HG03097 (cell line): Measurements from ENCODE around the gene WTAP.
"Not testable (repeated sequence)": the region's sequence is repeated elsewhere in the genome, so short reads cannot be mapped to it uniquely, and the experiment has no call there.

Experiments used
- ATAC-seq: cut with Tn5 transposase; IDR thresholded peaks from one replicate; pipeline ENCODE4 v1.9.1; 2021; ENCODE audit not compliant: unreplicated experiment, low FRiP score

The WTAP gene

GRCh38 chr6:159726918-159727716 lies at the start of gene WTAP:
WTAP (plus strand) TSS chr6:159727506; CDS start chr6:159736266, 8,760 bp downstream.
- peak; percentile 79 for ATAC-seq

DNA sequence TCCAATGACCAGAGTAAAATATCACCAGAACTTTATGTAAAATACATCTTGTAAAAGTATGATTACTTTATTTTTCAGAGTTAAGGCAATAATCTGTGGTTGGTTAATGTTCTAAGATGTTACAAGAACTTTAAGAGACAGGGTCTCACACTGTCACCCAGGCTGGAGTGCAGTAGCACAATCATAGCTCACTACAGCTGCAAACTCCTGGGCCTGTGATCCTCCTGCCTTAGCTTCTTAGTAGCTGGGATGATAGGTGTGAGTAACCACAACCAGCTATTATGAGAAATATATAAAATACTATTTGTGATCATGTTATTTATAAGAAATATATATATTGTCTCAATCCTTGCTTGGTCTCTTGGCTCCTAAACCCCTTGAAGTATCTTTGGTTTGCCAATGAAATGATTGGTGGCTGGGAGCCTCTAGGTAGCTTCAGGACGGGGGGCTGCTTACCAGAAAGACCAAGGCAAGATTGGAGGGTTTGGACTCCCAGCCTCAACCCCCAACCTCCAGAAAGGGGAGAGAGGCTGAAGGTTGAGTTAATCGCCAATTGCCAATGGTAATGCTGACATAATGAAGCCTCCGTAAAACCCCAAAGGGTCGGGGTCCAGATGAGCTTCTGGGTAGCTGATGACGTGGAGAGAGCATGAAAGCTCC lies 49.7 kb upstream of the WTAP start:
- ATAC-seq: no peak

GRCh38 chr6:159678574-159678973 lies 48.7 kb upstream of the WTAP start:
- no peak for ATAC-seq

DNA sequence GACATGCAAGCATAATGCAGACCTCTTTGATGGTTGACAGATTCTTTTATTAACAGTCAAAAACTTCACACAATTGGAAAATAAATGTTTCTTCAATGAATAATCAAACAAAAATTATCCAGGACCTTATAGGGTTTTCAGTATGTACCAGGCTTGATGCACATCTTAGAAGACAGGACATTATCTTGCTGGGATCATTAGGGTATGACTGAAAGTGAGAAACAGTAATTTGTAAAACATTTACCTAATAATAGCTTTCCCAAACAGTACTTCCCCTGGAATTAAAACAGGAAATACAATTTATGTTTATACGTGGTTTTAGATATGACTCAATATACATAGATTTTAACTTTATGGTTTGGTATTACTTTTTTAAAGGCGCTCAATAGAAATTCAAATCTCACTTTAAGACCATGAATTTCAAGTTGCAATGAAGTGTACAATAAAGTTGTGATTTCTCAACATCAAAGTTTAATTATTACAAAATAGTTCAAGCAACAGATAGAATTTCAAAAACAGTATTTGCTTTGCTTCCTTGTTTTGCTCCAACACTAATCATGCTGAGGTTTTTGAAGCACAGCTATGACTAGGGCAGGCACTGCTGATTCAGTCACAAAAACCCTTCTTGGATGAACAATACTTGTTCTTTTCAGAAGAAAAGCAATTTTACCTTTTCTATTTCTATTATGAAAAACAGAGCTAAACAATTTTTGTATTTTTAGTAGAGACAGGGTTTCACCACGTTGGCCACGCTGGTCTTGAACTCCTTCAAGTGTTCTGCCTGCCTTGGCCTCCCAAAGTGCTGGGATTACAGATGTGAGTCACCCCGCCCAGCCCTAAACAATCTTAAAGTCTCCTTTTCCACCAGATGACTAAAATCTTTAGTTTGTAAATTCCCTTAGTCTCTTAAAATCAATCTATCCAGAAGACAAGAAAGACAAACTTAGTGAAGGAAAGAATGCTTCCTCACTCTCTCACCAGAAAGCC lies 47.9 kb upstream of the WTAP start:
- ATAC-seq: peak; percentile 62

- no peak for ATAC-seq
Measured at GRCh38 chr6:159680104-159680503, 47.2 kb upstream of the WTAP start.

DNA sequence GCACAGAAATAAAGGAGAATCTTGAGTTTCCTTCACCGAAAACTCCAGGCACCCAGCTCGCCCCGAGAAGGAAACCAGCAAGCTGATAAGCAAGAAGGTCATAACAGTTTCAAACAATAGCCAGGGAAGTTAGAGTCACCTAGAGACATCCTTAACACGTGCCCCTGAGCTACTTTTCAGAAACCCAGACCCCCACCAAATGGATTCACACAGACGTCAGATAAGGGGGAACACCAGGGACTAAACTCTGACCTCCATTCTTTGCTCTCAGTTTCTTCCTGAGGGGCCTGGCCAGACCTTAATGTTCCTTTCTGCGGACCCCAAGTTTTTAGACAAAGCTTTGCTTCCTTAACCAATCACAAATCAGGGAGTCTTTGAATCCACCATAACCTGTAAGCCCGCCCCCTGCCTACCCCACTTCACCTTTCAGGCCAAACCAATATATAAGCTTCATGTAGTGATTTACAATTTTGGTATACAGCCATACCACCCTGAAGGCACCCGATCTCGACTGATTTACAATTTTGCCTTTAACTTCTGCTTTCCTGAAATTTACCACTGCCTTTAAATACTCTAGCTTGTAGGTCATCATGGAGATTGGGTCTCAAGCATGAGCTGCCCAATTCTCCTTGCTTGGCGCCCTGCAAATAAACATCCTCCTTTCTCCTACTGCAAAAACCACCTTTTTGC lies 46.0 kb upstream of the WTAP start:
- ATAC-seq: no peak

DNA sequence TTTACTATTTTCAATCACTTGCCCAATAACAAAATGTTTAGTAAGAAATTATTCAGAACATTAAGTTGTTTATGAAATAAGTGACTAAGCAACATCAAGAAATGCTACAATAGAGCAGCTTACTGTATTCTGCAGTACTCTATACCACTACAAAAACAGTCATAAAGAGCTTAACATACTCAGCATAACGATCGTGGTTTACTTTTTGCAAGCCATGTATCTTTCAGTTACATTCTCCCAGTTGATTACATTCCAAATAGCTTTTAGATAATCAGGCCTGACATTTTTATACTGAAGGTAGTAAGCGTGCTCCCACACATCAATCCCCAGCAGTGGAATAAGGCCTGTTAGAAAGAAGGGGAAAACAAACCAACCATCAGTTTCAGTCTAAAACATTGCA lies 45.0 kb upstream of the WTAP start:
- no peak for ATAC-seq

DNA sequence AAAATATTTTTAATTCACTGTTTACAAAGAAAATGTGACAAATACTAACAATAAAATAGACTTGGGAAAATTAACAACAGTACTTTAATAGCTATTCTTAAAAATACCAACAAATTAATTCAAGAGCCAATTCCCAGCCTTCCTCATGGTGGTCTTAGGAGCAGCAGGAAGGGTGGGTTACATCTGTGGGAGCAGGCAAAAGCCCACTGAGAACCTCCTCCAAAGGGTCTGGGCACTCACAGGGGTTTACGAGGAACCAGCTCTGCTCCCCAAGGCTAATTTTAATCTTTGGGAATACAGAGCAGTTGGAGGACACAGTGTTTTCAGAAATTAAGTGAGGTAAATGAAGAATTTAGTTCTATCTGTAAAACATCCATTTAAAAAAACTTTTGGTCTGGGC lies 44.5 kb upstream of the WTAP start:
- ATAC-seq: no peak

GRCh38 chr6:159684013-159684304 lies 43.3 kb upstream of the WTAP start:
- no peak for ATAC-seq

DNA sequence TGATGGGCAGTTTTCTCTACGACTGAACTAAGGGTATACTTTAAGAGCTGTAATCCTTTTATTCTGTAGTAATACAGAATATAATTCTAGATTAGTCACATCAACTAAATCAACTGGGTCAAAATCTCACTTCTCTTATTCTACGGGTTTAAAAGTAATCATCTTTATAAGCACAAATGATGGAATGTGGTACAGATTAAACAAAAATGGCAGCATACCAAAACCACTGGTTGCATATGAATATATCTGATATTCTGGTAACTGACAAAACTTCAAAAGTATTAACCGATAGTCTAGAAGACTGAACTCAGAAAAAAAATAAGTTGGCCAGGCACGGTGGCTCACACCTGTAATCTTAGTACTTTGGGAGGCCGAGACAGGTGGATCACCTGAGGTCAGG lies 41.3 kb upstream of the WTAP start:
- ATAC-seq: no peak

DNA sequence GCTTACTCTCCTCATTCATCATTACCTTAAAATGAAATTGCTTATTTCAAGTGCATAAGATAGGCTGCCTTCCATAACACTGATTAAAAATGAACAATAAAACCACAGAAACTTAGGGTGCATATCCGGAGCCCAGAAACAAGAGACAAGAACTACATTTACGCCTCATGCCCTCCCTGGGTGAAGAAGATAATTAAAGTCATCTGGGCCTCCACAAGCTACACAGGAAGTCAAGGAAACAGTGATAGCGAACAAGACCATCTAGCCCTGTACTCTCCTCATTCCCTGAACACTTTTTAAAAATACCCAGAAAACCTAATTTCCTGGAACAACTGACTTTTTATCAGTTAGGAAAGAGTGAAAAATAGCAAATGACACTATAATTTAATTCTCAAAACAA lies 40.6 kb upstream of the WTAP start:
- no peak for ATAC-seq

- no peak for ATAC-seq
Measured at GRCh38 chr6:159687341-159687740, 40.0 kb upstream of the WTAP start.

- no peak for ATAC-seq
Measured at GRCh38 chr6:159688266-159688905, 38.9 kb upstream of the WTAP start.

GRCh38 chr6:159689001-159689400 lies 38.3 kb upstream of the WTAP start:
- ATAC-seq: no peak

- ATAC-seq: not testable (repeated sequence)
Measured at GRCh38 chr6:159690135-159690534, 37.2 kb upstream of the WTAP start.

DNA sequence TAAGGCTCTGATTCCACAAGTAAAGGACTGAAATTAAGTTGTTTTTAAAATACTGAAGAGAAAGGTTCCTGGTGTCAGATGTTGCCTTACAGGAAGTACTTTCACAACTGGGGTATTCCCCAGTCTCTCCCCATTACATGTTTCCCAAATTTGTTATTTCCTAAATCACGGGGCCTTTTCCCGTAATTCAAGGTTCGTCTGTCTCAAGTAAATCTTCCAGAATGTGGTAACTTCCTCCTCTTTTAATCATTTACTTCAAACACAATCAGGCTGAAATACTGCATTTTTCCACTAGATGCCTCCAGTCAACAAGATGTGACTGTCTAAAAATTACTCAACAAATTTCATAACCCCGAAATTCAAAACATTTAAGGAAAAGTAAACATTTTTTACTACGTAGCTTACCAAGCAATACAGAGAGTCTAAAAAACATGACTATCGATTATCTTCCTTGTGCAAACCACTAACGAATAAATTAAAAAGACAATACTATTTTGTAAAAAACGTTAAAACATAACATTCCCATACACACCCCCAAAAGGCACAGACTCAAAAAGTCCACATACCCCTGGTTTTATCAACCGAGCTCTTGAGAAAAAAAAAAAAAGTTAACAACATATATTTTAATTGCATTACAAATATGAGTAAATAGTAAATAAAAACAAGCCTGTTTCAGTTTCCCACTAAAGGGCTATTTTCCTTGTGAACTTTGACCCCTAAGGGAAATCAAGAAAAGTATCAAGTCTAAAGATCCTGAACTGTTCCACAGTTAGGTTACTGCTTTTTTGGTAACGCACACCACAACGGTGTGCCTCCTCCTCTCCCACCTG lies 36.0 kb upstream of the WTAP start:
- no peak for ATAC-seq

DNA sequence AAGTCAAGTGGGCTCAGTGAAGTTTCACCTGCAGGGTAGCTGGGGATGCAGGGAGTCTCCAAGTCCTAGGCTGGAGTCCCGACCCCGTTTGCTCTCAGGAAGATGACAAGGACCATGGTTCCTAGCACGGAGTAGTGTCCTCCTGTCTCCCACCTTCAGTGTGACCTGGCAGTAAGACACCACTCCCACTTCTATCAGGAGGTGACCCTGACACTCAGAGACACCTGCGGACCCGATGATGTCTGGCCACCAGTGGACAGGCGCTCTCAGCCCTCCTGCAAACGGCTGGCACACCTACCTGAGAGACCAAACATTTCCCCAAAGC lies 35.4 kb upstream of the WTAP start:
- no peak for ATAC-seq

DNA sequence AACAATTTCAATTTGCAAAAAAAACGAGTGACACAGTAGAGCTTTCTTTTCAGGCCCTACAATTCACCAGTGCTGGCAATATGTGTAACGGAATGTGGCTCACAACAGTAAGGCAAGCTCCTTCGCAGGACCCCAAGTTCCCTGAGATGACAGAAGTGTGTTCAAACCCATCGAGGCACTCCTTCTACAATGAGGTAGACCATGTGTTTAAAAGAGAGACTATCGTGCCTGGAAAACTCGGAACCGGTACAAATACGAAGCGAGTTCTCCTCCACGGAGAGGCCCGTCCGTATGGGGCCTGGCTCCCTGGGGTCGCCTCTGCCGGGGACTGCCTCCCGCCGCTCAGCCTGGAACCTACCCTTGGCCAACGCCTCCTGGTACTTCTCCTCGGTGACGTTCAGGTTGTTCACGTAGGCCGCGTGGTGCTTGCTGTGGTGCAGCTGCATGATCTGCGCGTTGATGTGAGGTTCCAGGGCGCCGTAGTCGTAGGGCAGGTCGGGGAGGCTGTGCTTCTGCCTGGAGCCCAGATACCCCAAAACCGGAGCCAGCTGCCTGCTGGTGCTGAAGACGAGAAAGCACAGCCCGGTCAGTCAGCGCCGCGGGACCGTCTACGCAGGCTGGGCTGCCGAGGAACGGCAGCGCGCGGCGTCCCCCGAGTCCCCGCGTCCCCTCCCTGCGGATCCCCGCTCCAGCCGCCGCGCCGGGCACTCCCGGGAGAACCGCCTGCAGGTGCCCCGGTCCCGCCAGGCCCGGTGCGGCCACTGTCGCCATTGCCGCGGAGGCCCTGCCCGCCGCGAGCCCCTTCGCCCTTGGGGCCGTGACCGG lies 34.8 kb upstream of the WTAP start:
- peak; percentile 16 for ATAC-seq
